Stimulated activated CD4-positive, alpha-beta T cell treated with anti-CD3 and anti-CD28 coated beads, Interleukin-1b, Interleukin-23, amount 100 ng/mL, for 4 hours (primary cell): ENCODE measurements around the gene NUP62.

Experiments
- DNase-seq, 2 donors: peaks; one replicate each; pipeline ENCODE4 v3.0.0-alpha.2; 2020; ENCODE audit warnings: low read depth in 2 of 2

Gene NUP62

GRCh38 chr19:49880162-49880869, 49.0 kb downstream of the NUP62 start:
- no peak for DNase-seq

- DNase-seq: no peak
Measured at GRCh38 chr19:49879243-49879963, 49.9 kb downstream of the NUP62 start.

GRCh38 chr19:49878744-49879070, 50.6 kb downstream of the NUP62 start:
- no peak for DNase-seq

- DNase-seq: peak; percentile 94 to 99
Measured at GRCh38 chr19:49877879-49878743, 51.2 kb downstream of the NUP62 start.

GRCh38 chr19:49877020-49877878, 52.1 kb downstream of the NUP62 start, which contains the start of the genes AKT1S1 and TBC1D17:
Gene AKT1S1, minus strand, starts transcription at chr19:49877355. Its CDS starts 4,060 bp downstream, at chr19:49873295.
Gene TBC1D17, plus strand, starts transcription at chr19:49877702. Its CDS starts 22 bp downstream, at chr19:49877724.
- peak; percentile 92 to 97 for DNase-seq

GRCh38 chr19:49876422-49877019, 52.8 kb downstream of the NUP62 start:
- DNase-seq: peak; percentile 95

GRCh38 chr19:49875857-49876421, 53.4 kb downstream of the NUP62 start:
- DNase-seq: peak; percentile 37 to 56

GRCh38 chr19:49875177-49875576, 54.1 kb downstream of the NUP62 start:
- no peak for DNase-seq

GRCh38 chr19:49874503-49875157, 54.7 kb downstream of the NUP62 start:
- no peak for DNase-seq

GRCh38 chr19:49873834-49874233, 55.5 kb downstream of the NUP62 start:
- no peak for DNase-seq

- no peak for DNase-seq
Measured at GRCh38 chr19:49873129-49873521, 56.2 kb downstream of the NUP62 start.

GRCh38 chr19:49872245-49873128, 56.8 kb downstream of the NUP62 start:
- DNase-seq: no peak

- no peak for DNase-seq
Measured at GRCh38 chr19:49871349-49871985, 57.8 kb downstream of the NUP62 start.

GRCh38 chr19:49870309-49870901, 58.9 kb downstream of the NUP62 start:
- DNase-seq: no peak

- peak; percentile 75 to 78 for DNase-seq
Measured at GRCh38 chr19:49869484-49870308, 59.6 kb downstream of the NUP62 start.

- no peak for DNase-seq
Measured at GRCh38 chr19:49869009-49869483, 60.3 kb downstream of the NUP62 start.
